ENCODE measurements around the gene GPRIN1.

GPRIN1 gene

GRCh38 chr5:176644294-176644693 lies 34.3 kb upstream of the GPRIN1 start:
- ATAC-seq (ENCODE audit: low read depth): no peak
- no peaks in the 10 kb centered on the region for H3K36me3 ChIP-seq (ENCODE audit: low read depth)
- TF ChIP-seq CTCF (IDR thresholded peaks at IDR 0.05; ENCODE audit: poor library complexity, severe bottlenecking): no peak
- H3K27me3 ChIP-seq (ENCODE audit: insufficient read depth, poor library complexity, severe bottlenecking): no peaks in the 10 kb centered on the region
- no peak for DNase-seq (ENCODE audit: low spot score)
- H3K4me1 ChIP-seq (ENCODE audit: insufficient read depth, poor library complexity, severe bottlenecking): no peaks in the 10 kb centered on the region
- no peak overlapping the region for H3K4me3 ChIP-seq (ENCODE audit: severe bottlenecking)
- H3K27ac ChIP-seq (ENCODE audit: poor library complexity, severe bottlenecking): no peak overlapping the region
- no peaks in the 10 kb centered on the region for H3K9me3 ChIP-seq (ENCODE audit: severe bottlenecking)

GRCh38 chr5:176643491-176644219 lies 33.7 kb upstream of the GPRIN1 start:
- Histone ChIP-seq H3K9me3 (ENCODE audit: severe bottlenecking) (no peaks in the 10 kb centered on the region), H3K27ac (ENCODE audit: poor library complexity, severe bottlenecking) (no peak overlapping the region), H3K4me1 (ENCODE audit: insufficient read depth, poor library complexity, severe bottlenecking) (no peaks in the 10 kb centered on the region), H3K4me3 (ENCODE audit: severe bottlenecking) (no peak overlapping the region), H3K27me3 (ENCODE audit: insufficient read depth, poor library complexity, severe bottlenecking) (no peaks in the 10 kb centered on the region), H3K36me3 (ENCODE audit: low read depth) (no peaks in the 10 kb centered on the region)
- ATAC-seq (ENCODE audit: low read depth) (no peak), DNase-seq (ENCODE audit: low spot score) (no peak)
- no peak for TF ChIP-seq CTCF (IDR thresholded peaks at IDR 0.05; ENCODE audit: poor library complexity, severe bottlenecking)

GRCh38 chr5:176642675-176643490 lies 32.9 kb upstream of the GPRIN1 start:
- no peaks in the 10 kb centered on the region for H3K9me3 ChIP-seq (ENCODE audit: severe bottlenecking)
- DNase-seq (ENCODE audit: low spot score): no peak
- no peaks in the 10 kb centered on the region for H3K36me3 ChIP-seq (ENCODE audit: low read depth)
- no peak overlapping the region for H3K27ac ChIP-seq (ENCODE audit: poor library complexity, severe bottlenecking)
- no peak overlapping the region for H3K4me3 ChIP-seq (ENCODE audit: severe bottlenecking)
- no peak for ATAC-seq (ENCODE audit: low read depth)
- TF ChIP-seq CTCF (IDR thresholded peaks at IDR 0.05; ENCODE audit: poor library complexity, severe bottlenecking): no peak
- no peaks in the 10 kb centered on the region for H3K27me3 ChIP-seq (ENCODE audit: insufficient read depth, poor library complexity, severe bottlenecking)
- H3K4me1 ChIP-seq (ENCODE audit: insufficient read depth, poor library complexity, severe bottlenecking): no peaks in the 10 kb centered on the region

GRCh38 chr5:176640616-176641015 lies 30.7 kb upstream of the GPRIN1 start:
- no peak overlapping the region for H3K4me3 ChIP-seq (ENCODE audit: severe bottlenecking)
- no peaks in the 10 kb centered on the region for H3K9me3 ChIP-seq (ENCODE audit: severe bottlenecking)
- TF ChIP-seq CTCF (IDR thresholded peaks at IDR 0.05; ENCODE audit: poor library complexity, severe bottlenecking): no peak
- H3K36me3 ChIP-seq (ENCODE audit: low read depth): no peaks in the 10 kb centered on the region
- DNase-seq (ENCODE audit: low spot score): no peak
- H3K27me3 ChIP-seq (ENCODE audit: insufficient read depth, poor library complexity, severe bottlenecking): no peaks in the 10 kb centered on the region
- no peak overlapping the region for H3K27ac ChIP-seq (ENCODE audit: poor library complexity, severe bottlenecking)
- no peak for ATAC-seq (ENCODE audit: low read depth)
- no peaks in the 10 kb centered on the region for H3K4me1 ChIP-seq (ENCODE audit: insufficient read depth, poor library complexity, severe bottlenecking)

- Histone ChIP-seq H3K27ac (ENCODE audit: poor library complexity, severe bottlenecking) (no peak overlapping the region), H3K4me1 (ENCODE audit: insufficient read depth, poor library complexity, severe bottlenecking) (no peaks in the 10 kb centered on the region), H3K27me3 (ENCODE audit: insufficient read depth, poor library complexity, severe bottlenecking) (no peaks in the 10 kb centered on the region), H3K9me3 (ENCODE audit: severe bottlenecking) (no peaks in the 10 kb centered on the region), H3K36me3 (ENCODE audit: low read depth) (no peaks in the 10 kb centered on the region), H3K4me3 (ENCODE audit: severe bottlenecking) (no peak overlapping the region)
- TF ChIP-seq CTCF (IDR thresholded peaks at IDR 0.05; ENCODE audit: poor library complexity, severe bottlenecking): no peak
- DNase-seq (ENCODE audit: low spot score) (no peak), ATAC-seq (ENCODE audit: low read depth) (no peak)
Observed at GRCh38 chr5:176639981-176640380, 30.0 kb upstream of the GPRIN1 start.

Measured in RWPE2 (cell line).